Kidney (tissue), 14 donors: ENCODE data around the gene RANBP10. TPM values are rescaled to one million over a fixed set of nuclear protein-coding genes. Genes with fewer than 3 reads are reported as not detected.

ENCODE experiments used
- DNase-seq, 5 donors: peaks; one replicate each; pipeline ENCODE4 v3.0.0-alpha.2; 2013 to 2020
- FAIRE-seq: peaks from 2 replicates; lab custom pipeline; 2012; peaks lifted over from hg19 to GRCh38; lab: Jason Lieb, UNC
- H3K27ac ChIP-seq, 2 donors: one replicate each; pipeline ENCODE4 v1.7.0; 2013; ENCODE audit warnings: low read depth in 2 of 2, low read length in 2 of 2, inconsistent platforms in 1 of 2
- H3K27me3 ChIP-seq: one replicate; pipeline ENCODE4 v1.7.1; 2013; ENCODE audit warnings: low read length, inconsistent platforms; ENCODE audit not compliant: control insufficient read depth, insufficient read depth
- H3K36me3 ChIP-seq, 3 donors: one replicate each; pipeline versions ENCODE4 v1.7.0 to v1.7.1; 2013; ENCODE audit warnings: low read length in 3 of 3, control low read depth in 1 of 3, inconsistent platforms in 1 of 3; ENCODE audit not compliant: insufficient read depth in 3 of 3, control insufficient read depth in 2 of 3
- H3K4me1 ChIP-seq, 3 donors: one replicate each; pipeline versions ENCODE4 v1.7.0 to v1.7.1; 2013; ENCODE audit warnings: low read length in 3 of 3, inconsistent platforms in 1 of 3, low read depth in 1 of 3; ENCODE audit not compliant: control insufficient read depth in 2 of 3, insufficient read depth in 2 of 3
- H3K4me3 ChIP-seq, 3 donors: one replicate each; pipeline versions ENCODE4 v1.7.0 to v1.8.1; 2013; ENCODE audit warnings: low read length in 3 of 3, control low read depth in 1 of 3, inconsistent platforms in 1 of 3
- H3K9ac ChIP-seq, 3 donors: one replicate each; pipeline versions ENCODE4 v1.7.0 to v1.7.1; 2013; ENCODE audit warnings: low read length in 3 of 3, control low read depth in 1 of 3, inconsistent platforms in 1 of 3
- H3K9me3 ChIP-seq, 3 donors: one replicate each; pipeline versions ENCODE4 v1.7.0 to v1.7.1; 2013; ENCODE audit warnings: low read length in 3 of 3, control low read depth in 1 of 3, inconsistent platforms in 1 of 3; ENCODE audit not compliant: control insufficient read depth in 2 of 3, insufficient read depth in 1 of 3
- CTCF ChIP-seq: IDR thresholded peaks from 3 replicates; pipeline ENCODE4 v1.5.1; 2012; ENCODE audit warnings: mild to moderate bottlenecking, moderate library complexity, borderline replicate concordance; ENCODE audit not compliant: insufficient read depth; ENCODE audit errors: extremely low read depth
- intact Hi-C: fragments of 100-400 bp; cut with DNase I; formaldehyde crosslinking; loops from one replicate; pipeline ENCODE4 v1.11.1; 2022
- polyA plus RNA-seq: library from polyadenylated mRNA; stranded (reverse); fragments of 350-450 nt; fragmentation: Illumina TruSeq; extraction: RNeasy Lipid Tissue Mini Kit (QIAGEN cat#74804); gene quantifications from one replicate; pipeline ENCODE4 v1.2.3, GENCODE V29; 2014; ENCODE audit warnings: low read depth, low replicate concordance; ENCODE audit not compliant: insufficient read depth
- total RNA-seq: library from RNA; stranded (reverse); fragmentation: NEBNext Ultra II Directional; extraction: Animal tissue kit (Norgen Biotek cat#: 25700); gene quantifications from one replicate; pipeline ENCODE4 v1.2.1, GENCODE V29; 2021
- donor health status: control.
- donor health status: control.
- donor health status: control.
- donor health status: control.
- donor health status: control.
- donor health status: DM: yes; HTN: yes; CAD: no.
- donor health status: Normal renal cell carcinoma (clear cell type).

Gene RANBP10
- total and polyA plus RNA-seq, 2 donors from 2014 or later = 7.0 to 22.3 TPM

- no peak overlapping the region for H3K9ac ChIP-seq
- H3K9me3 ChIP-seq = no peaks in the 10 kb centered on the region
- H3K36me3 ChIP-seq = no peaks in the 10 kb centered on the region
- no peaks in the 10 kb centered on the region for H3K27me3 ChIP-seq
- H3K4me3 ChIP-seq = no peak overlapping the region
- DNase-seq (no peak), FAIRE-seq (no peak)
- no peak overlapping the region for H3K27ac ChIP-seq
- H3K4me1 ChIP-seq = no peaks in the 10 kb centered on the region
- TF ChIP-seq CTCF = no peak
- intact Hi-C loops = no loop called here
Measured at GRCh38 chr16:67707210-67707609, 99.2 kb downstream of the RANBP10 start.

- intact Hi-C loops = no loop called here
- H3K9ac ChIP-seq = no peak overlapping the region
- no peaks in the 10 kb centered on the region for H3K4me1 ChIP-seq
- no peaks in the 10 kb centered on the region for H3K27me3 ChIP-seq
- H3K27ac ChIP-seq = no peak overlapping the region
- DNase-seq = no peak
- H3K4me3 ChIP-seq = no peak overlapping the region
- H3K9me3 ChIP-seq = no peaks in the 10 kb centered on the region
- TF ChIP-seq CTCF = no peak
- H3K36me3 ChIP-seq = no peaks in the 10 kb centered on the region
- FAIRE-seq = no peak
Measured at GRCh38 chr16:67704110-67704509, 102.2 kb downstream of the RANBP10 start.

GRCh38 chr16:67703626-67704025 is 102.7 kb downstream of the RANBP10 start:
- no peaks in the 10 kb centered on the region for H3K27me3 ChIP-seq
- no peaks in the 10 kb centered on the region for H3K4me1 ChIP-seq
- no peak overlapping the region for H3K4me3 ChIP-seq
- no peak overlapping the region for H3K9ac ChIP-seq
- H3K36me3 ChIP-seq = no peaks in the 10 kb centered on the region
- FAIRE-seq (no peak), DNase-seq (no peak)
- H3K27ac ChIP-seq = no peak overlapping the region
- TF ChIP-seq CTCF = no peak
- intact Hi-C loops = no loop called here
- H3K9me3 ChIP-seq = no peaks in the 10 kb centered on the region

GRCh38 chr16:67702130-67702529 is 104.2 kb downstream of the RANBP10 start:
- DNase-seq (no peak), FAIRE-seq (no peak)
- peaks cover 0 to 4% (median 3%) of the 10 kb centered on the region in 3 donors for H3K4me1 ChIP-seq
- intact Hi-C loops = no loop called here
- no peak overlapping the region for H3K9ac ChIP-seq
- H3K9me3 ChIP-seq = no peaks in the 10 kb centered on the region
- no peak for TF ChIP-seq CTCF
- H3K27ac ChIP-seq = no peak overlapping the region
- peaks cover 0 to 4% (median 0%) of the 10 kb centered on the region in 3 donors for H3K36me3 ChIP-seq
- H3K27me3 ChIP-seq = no peaks in the 10 kb centered on the region
- H3K4me3 ChIP-seq = no peak overlapping the region
